ENCODE data around the gene SPRED2.

The SPRED2 gene

DNA sequence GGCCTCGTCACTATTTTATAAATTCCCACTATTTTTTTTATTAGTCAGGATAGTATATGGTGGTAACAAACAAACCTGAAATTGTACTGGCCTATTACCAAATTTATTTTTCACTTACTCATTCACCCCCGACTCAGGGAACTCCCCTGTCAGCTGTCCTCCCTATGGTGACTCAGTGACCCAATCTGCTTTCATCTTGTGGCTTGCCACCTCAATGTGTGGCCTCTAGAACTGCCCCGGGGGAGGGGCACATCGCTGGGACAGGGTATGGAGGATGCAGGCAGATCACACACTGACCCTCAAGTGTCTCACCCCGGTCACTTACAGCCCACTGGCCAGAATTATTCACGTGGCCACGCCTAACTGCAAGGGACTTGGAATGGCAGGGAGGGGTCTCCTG is 133.2 kb downstream of the SPRED2 start:
- DNase-seq: no peak

DNA sequence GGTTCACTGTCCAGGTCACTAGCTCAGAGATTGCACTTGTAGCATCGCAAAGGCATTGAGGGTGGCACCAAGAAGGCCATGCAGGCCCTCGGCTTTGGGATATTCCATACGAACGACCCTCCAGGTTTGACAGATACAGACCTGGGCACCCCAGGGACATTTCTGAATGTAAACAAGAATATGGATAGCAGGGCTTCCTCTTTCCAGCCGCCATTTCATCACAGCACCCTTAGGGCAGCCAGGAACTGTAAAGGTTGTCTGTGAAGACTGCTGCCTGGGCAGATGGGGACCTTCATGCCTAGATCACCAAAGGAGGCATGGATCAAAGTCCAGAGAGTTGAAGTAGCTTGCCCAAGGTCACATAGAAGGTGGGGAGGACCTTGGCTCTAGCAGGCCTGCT is 134.3 kb downstream of the SPRED2 start:
- no peak for DNase-seq

DNA sequence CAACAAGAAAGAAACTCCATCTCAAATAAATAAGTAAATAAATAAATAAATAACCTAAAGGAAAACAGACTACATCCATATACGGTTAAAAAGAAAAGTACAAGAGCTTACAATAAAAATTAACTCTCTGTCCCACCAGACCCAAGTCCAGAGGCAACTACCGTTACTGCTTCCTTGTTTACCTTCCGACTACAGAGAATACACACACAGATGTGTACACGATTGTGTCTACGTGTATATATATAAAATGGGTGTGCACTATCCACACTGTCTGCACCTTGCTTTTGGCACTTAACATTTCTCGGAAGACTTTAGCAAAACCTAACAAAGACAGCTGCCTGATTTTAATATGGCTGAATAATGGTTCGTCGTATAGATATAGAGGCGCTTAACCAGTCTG is 134.9 kb downstream of the SPRED2 start:
- DNase-seq: no peak

DNA sequence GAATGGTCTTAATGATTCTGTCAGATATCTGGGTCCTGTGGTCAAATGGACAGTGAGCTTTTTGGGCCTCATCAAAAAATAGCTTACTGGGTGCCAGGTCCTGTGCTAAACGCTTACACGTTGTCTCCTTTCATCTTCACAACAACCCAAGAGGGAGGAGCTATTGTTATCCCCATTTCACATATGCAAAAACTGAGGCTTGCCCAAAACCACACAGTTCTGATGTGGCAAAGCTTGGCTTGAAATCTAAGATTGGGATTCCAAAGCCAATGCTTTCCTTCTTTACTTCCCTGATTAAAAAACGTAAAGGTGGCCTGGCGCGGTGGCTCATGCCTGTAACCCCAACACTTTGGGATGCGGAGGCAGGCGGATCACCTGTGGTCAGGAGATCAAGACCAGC is 135.4 kb downstream of the SPRED2 start:
- DNase-seq: no peak

DNA sequence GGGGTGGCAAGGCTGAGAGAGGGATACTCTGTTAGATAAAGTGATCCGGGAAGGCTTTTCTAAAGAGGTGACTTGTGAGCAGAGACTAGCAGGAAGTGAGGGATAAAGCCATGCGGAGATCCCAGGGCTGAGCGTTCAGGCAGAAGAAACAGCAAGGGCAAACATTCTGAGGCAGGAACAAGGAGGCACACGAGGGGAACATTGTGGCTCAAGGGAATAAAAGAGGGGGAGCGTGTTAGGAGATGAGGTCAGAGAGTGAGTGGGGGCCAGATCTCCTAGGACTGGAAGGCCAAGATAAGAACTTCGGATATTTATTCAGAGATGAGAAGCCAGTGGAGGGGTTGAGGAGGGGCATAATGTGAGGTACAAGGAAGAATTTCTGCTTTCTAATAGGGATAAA is 137.7 kb downstream of the SPRED2 start:
- no peak for DNase-seq

DNA sequence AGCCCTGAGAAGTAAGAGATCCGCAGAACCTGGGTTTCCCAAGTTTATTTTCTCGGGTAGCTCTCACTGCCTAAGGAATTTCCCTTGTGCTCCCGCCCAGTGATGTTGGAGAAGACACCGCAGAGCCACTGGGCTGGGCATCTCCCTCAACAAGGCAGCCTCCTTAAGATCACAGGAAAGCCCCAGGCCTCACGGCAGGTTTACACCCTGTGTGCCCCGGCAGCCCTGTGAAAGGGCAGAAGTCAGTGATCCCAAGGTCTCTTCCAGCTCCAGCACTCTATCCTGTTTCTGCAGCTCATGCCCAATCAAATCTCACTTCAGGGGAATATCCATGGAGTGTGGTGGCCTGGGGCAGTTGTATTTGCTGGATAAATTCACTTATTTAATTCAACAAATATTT is 138.3 kb downstream of the SPRED2 start:
- no peak for DNase-seq

DNA sequence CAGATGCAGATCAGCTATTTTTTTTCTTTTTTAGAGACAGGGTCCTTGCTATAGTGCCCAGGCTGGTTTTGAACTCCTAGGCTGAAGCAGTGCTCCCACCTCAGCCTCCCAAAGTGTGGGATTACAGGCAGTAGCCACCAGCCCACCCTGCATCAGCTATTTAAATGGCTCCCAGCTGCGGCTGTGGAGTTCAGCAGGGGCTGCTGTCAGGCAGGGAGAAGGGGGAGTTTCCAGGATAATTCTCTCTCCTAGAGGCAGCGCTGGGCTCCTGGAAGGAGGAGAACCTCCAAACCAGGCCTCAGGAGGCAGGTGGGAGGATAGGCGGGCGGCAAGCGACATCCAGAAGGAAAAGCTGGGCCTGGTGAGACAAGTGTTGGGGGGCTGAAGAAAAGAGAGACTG is 139.0 kb downstream of the SPRED2 start:
- no peak for DNase-seq

DNA sequence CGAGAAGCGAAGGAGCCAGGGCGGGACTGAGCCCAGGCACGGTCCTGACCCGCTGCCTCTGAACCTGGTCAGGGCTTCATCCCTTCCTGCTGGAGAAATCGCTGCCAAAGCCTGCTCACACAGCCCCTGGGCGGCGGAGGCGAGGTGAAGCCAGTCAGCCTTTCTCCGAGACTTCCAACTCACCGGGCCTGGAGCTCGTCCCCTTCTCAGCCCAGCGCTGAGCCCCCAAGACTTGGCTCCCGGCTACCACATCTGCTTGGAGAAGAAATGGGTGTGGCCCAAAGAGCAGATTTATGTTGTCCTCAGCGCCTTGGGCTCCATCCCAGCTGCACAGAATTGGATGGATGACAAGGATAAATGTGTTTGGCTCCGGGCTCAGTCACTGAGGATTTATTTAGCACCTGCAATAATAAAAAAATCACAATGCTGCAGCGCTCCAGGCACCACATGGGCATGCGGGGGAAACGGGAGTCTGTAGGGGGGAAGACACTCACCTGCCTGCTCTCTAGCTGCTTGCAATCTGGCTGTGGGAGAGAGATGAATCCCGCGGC is 139.9 kb downstream of the SPRED2 start:
- DNase-seq: no peak

DNA sequence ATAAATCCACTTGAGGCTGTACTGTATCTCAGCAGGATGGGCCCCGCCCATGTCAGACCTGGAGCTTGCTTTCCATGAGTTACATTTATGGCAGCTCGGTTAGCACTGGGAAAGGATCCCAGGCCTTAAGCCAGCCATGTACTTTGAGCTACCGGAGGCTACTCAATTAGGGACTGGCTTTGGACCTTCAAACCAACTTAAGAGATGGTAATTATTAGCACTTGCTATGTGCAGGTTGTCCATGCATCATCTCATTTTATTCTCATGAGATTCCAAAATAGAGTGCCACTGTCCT is 140.3 kb downstream of the SPRED2 start:
- DNase-seq: no peak

DNA sequence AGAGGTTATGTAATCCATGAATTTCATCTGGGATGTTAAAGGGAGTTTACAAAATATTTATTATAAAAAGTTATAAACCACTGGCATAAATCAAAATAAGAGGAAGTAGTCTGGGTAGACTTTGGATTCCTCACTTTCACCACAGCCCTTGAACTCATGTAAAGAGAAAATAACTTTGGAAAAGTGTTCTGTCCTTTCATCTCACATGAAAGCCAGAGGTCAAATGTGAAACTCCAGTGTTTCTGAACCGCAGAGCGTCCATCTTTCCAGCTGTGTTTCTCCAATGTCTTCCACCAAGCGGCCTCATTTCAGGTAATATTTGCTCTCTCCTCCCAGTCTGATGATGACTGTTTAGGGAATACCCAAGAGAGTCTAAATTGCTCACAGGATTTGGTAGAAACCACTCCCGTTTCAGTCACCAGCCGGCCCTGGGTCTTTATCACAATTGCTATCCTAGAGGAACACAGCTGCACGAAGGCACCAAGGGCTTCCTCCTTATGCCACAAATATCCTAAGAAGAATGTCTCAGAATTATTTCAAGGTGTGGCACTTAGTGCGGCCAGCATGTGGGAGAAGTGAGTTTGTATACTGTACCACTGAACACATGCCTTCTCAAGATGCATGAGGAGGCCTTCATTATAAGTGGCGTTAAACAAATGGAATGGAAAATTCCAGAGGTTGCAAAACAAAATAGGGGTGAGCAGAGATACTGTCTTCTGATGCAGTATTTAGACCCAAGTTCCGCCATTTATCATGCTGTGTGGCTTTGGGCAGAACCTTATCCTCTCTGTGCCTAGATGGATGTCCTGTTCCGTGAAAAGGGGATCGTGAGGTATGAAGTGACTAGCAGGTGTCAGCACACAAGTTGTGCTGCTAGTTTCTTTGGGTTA is 140.9 kb downstream of the SPRED2 start:
- DNase-seq: no peak

DNA sequence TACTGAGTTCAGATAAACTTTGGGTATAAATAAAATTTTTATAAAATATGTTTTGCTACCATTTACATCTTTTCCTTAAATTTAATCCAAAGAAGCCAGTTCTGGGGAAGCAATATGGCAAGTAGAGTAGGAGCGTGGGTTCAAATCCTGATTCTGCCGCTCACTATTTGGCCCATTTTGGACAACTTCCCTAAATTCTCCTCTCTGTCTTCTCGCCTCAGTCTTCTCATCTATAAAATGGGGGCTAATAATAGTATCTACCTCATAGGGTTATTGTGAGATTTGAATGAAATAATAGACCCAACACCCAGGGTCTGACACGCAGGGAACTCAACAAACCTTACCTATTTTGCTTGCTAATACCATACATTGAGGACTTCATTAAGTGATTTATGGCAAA is 145.0 kb downstream of the SPRED2 start:
- DNase-seq: no peak

DNA sequence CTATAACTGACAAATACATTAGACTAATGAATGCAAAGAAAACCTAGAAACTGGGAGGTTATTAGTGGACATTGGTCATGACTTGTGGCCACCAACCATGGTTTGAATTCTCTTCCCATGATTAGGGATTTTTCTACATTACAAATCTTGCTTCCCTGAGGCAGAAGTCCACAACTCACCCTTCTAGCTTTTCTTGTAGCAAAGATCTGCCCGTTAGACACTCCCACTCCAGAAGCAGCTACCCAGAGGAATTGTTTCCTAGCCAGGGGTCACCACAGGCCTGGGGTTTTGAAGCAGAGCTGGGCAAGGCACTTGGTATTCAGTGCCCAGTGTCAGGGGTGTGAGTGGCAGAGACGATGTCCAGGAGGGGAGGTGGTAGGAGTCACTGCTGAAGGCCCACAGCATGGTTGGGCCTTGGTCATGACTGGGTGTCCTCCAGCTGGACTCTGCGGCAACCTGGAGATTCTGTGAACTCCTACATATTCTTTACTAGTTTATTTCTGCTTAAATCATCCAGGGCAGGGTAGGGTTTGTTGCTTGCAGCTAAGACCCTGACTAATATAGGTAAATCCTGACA is 149.8 kb downstream of the SPRED2 start:
- no peak for DNase-seq

DNA sequence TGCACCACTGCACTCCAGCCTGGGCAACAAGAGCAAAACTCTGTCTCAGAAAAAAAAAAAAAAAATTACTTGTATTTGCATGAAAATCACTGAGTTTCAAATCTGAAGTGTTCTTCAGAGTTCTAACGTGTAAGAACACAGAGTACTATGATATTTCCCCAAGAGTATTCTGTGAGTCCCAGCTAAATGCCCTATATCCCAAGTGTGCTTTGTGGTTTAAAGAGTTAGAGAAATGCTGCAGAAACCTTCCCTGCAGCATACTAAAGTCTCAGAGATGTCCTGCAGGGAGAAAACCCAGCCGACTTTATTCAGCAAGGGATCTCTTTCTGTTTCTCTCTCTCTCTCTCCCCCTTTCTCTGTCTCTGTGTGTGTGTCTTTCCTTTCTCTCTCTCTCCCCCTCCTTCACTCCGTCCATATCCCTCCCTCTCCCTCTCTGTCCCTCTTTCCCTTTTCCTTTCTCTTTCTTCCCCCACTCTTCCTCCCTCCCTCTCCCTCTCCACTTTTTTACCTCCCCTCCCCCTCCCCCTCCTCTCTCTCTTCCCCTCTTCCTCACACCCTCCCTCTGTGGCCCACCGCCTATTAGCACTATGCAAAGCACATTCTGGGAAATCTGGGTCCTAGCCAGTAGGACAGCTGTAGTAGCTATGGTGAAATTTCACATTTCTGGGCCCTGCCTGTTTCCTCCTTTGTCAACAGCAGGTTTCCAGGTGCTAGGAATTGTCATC is 150.6 kb downstream of the SPRED2 start:
- no peak for DNase-seq

DNA sequence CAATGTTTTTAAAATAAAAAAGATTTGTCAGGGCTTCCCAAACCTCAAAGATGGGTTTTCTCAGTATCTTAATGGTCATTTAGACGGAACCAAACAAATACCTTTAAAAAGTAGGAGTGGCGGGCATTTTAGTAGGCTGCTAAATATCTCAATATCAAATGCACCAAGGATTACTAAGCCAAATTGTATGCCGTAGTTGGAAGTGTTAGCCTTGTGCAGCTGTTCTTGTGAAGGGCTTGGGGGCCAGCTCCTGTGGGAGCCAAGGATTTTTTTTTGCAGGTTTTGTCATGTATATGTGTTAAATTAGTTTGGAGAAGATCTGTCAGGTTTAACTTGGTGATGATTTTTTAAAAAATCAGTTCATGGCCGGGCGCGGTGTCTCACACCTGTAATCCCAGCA is 152.6 kb downstream of the SPRED2 start:
- no peak for DNase-seq

DNA sequence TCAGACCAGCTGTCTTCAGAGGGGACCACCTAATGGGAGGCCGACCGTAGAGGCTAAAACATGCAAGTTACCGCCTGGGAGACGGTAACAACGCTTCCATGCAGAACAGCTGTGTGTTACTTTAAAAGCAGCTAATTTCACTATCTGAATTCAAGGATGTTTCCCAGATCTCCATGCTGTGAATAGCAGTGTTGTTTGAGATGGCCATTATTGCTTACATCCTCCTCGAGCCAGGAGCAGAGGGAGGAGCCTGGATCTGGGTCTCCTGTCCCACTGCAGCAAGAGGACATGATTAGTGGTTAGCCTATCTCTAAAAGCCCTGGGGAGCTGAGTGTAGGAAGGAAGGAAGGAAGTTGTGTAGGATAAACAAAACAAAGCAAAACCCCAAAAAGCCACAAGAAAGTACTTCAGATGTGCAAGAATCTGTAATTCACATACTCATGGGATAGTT is 153.8 kb downstream of the SPRED2 start:
- DNase-seq: no peak

DNA sequence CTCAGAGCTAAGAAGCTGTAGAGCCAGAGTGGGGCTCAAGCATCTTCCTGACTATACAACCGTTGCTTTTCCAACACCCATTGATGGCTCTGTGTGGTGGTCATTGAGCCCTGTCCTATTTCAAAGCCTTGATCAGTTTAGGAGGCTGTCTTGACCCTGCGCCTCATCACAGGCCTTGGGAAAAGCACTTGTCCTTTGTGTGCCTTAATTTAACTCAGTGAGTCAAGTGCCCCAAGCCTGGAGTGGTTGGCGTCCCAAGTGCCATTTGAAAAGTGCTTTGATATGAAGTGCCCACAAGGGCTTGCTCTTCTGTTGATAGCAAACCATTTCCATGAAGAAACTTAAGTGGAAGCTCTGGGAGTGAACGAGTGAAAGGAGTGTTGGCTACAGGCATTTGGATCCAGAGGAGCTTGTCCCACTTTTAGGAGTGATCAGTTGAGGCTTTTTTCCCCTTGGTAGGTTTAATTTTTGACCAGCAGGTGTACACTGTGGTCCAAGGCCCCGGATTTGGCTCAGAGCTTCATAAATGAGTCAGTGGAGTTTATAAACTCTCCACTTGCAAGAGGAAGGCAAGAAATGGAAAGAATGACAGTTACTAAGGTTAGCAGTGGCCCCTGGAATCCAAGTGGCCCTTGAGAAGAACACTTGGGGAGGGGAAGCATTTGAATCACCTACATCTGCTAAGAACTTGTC is 154.5 kb downstream of the SPRED2 start:
- DNase-seq: no peak

DNA sequence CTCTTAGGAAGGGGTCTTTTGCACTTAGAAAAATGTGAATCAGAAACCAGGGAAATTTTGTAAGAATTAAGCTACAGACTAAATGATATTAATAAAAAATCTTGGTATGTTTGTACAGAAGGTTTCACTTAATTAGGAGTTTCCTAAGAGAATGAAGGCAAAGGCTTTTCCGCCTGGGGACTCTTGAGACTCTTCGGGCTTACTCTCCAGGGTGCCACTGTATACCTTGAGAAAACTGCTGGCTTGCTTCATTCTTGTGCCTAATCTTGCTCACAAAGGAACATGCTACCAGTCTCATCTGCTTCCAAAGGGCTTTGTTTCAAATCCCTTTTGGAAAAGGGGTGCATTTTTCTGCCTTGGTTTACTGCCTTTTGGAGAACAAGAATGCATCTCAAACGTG is 155.3 kb downstream of the SPRED2 start:
- DNase-seq: no peak

DNA sequence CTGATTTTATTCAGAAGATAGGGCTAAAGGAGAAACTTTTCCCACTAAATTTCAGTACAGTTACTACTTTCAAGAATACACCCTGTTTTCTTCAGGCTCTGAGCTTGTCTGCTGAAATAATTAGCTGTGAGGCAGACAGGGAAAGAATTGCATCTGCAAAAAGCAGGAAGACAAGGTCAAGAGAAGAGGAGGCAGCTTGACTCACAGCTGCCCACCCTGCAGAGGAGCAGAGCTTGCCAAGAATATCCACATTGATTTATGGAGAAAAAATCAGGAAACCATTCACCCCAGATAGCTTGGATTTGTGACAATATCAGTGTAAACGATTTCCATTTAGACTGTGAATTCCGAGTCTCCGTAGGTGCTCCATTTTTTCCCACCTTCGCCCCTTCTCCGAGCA is 155.8 kb downstream of the SPRED2 start:
- no peak for DNase-seq

DNA sequence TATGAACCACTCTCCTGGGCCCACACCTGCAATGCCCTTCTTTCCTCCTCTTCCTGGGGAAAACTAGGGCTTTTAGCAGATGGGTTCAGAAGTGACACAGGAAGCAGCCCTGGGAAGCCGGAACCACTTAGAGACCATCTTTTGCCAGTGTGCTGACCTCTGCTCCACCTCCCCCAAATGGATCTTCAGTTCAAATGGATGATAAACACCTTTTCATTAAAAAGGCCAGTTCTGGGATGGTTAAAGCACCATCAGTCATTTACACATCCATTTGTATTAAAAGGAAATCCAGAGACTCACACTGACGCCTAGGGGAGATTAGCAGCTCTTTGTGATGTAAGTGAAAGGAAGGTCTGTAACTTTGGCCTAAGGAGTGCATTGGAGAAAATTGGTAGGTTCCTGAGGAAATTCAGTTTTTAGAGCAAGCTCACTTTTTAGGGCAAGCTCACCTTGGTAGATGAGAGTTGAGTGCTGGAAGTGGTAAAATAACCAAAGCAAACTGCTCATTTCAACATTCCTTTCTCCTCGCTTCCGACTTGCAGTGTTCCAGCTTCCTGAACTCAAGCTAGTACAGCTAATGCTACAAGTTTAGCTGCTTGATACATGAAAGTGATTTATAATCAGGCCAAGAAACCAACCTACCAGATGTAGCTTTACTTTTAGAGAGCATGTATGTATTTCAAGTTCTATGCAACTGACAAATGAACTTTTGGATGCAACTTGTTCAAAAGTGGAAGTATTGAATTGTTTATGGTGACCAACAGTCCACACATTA is 157.1 kb downstream of the SPRED2 start:
- no peak for DNase-seq

DNA sequence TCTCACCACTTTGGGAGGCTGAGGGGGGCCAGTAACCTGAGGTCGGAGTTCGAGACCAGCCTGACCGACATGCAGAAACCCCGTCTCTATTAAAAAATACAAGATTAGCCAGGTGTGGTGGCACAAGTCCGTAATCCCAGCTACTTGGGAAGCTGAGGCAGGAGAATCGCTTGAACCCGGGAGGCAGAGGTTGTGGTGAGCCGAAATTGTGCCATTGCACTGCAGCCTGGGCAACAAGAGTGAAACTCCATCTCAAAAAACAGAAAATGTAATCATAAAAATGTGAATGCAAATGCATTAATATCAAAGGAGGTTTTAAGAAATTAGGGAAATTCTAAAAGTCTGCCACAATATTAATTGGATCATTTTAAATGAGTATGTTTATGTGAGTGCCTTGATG is 159.1 kb downstream of the SPRED2 start:
- DNase-seq: no peak

DNA sequence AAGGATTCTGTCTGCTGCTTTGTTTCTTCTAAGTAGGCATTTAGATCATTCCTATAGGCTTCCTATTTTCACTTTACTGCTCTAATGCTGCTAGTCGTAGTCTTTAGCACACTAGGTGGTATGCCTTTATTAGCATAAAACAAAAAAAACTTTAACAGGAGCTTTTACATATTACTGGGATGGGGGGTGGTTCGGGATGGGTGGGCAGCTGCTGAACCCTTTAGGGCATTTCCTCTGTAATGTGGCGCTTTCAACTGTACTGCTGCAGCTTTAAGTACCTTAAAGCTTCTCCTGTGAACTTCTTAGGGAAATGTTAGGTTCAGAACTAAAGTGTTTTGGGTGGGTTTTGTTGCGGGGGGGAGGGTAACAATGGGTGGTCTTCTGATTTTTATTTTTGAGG is 163.4 kb downstream of the SPRED2 start:
- DNase-seq: no peak

DNA sequence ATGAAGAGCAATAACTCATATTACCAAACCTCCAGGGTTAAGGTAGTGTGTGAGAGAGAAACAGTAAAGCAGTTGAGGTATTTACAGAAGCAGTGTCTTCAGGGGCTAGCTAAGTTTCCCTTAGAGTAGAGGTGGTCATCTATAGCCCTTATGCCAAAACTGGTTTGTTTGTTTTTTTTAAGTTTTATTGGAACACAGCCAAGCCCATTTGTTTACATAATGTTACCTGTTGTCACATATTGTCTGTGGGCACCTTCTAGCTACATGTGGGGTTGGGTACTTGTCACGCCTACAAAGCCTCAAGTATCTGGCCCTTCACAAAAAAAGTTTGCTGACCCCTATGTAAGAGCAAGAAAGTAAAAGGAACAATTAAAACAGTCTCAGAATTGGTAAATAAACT is 165.4 kb downstream of the SPRED2 start:
- no peak for DNase-seq

DNA sequence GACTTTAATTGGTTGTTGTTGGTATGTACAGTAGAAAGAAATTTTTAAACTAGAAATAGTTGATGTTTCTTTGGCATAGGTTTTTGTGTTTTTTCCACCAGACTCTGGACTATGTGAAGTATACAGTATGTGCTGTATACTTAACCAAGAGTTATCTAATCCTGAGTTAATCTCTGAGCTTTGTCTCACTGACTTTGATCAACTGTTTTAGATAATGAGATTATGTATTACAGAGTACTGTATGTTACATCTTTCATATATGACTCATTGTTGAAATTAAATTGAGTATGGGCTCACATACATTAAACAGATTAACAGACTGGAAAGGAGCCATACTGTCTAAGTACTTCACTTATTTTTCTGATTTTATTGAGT is 166.7 kb downstream of the SPRED2 start:
- DNase-seq: no peak
